Activated CD8-positive, alpha-beta memory T cell treated with anti-CD3 and anti-CD28 coated beads, Interleukin-2, amount 50 U/mL, for 1 hour (primary cell): Measurements from ENCODE around the gene GEMIN8.

ENCODE experiments used
- DNase-seq: peaks from one replicate; pipeline ENCODE4 v3.0.0-alpha.2; 2020; ENCODE audit errors: extremely low read depth

GEMIN8 gene

GRCh38 chrX:14015294-14015693, 14.4 kb downstream of the GEMIN8 start:
- DNase-seq, result no peak

- no peak for DNase-seq
These were observed 15.2 kb downstream of the GEMIN8 start for GRCh38 chrX:14014526-14014925.

GRCh38 chrX:14013054-14013453, 16.6 kb downstream of the GEMIN8 start:
- no peak for DNase-seq

- DNase-seq, result no peak
These were observed 19.1 kb downstream of the GEMIN8 start for GRCh38 chrX:14010566-14010965.

GRCh38 chrX:14006540-14006939, 23.2 kb downstream of the GEMIN8 start:
- no peak for DNase-seq

GRCh38 chrX:14003876-14004425, 25.7 kb downstream of the GEMIN8 start:
- no peak for DNase-seq

- no peak for DNase-seq
These were observed 26.7 kb downstream of the GEMIN8 start for GRCh38 chrX:14003028-14003427.

- DNase-seq, result no peak
These were observed 33.0 kb downstream of the GEMIN8 start for GRCh38 chrX:13996650-13997049.

- DNase-seq, result no peak
These were observed 35.1 kb downstream of the GEMIN8 start for GRCh38 chrX:13994536-13995080.

- DNase-seq, result no peak
These were observed 35.6 kb downstream of the GEMIN8 start for GRCh38 chrX:13994104-13994503.

- DNase-seq, result no peak
These were observed 39.4 kb downstream of the GEMIN8 start for GRCh38 chrX:13990126-13990800.

- no peak for DNase-seq
These were observed 43.8 kb downstream of the GEMIN8 start for GRCh38 chrX:13985697-13986435.

GRCh38 chrX:13983734-13984133, 46.0 kb downstream of the GEMIN8 start:
- no peak for DNase-seq

GRCh38 chrX:13968198-13968597, 61.5 kb downstream of the GEMIN8 start:
- no peak for DNase-seq

- no peak for DNase-seq
These were observed 62.1 kb downstream of the GEMIN8 start for GRCh38 chrX:13967636-13968035.

GRCh38 chrX:13966793-13967125, 62.9 kb downstream of the GEMIN8 start:
- DNase-seq, result no peak

GRCh38 chrX:13966071-13966792, 63.5 kb downstream of the GEMIN8 start:
- DNase-seq, result no peak

GRCh38 chrX:13965531-13965930, 64.2 kb downstream of the GEMIN8 start:
- no peak for DNase-seq

GRCh38 chrX:13956998-13957397, 72.7 kb downstream of the GEMIN8 start:
- no peak for DNase-seq
